Thymus (tissue), 11 donors: Measurements from ENCODE around the gene ADK. TPM values are rescaled to one million over a fixed set of nuclear protein-coding genes. Genes with fewer than 3 reads are reported as not detected.
A peak's percentile ranks its signal among the peaks of the same experiment; 100 is the strongest.

ENCODE experiments used
- DNase-seq, 9 donors: peaks; one replicate each; pipeline ENCODE4 v3.0.0-alpha.2; 2013; ENCODE audit warnings: low spot score in 9 of 9, low read depth in 6 of 9, missing footprints in 1 of 9
- H3K27ac ChIP-seq, 2 donors: one replicate each; pipeline ENCODE4 v1.5.1; 2013; ENCODE audit warnings: control low read depth in 1 of 2, low read depth in 1 of 2, low read length in 1 of 2, mild to moderate bottlenecking in 1 of 2, moderate library complexity in 1 of 2
- H3K27me3 ChIP-seq, 2 donors: one replicate each; pipeline ENCODE4 v1.5.1; 2013; ENCODE audit warnings: low read length in 1 of 2; ENCODE audit not compliant: control insufficient read depth in 2 of 2, insufficient read depth in 1 of 2
- H3K36me3 ChIP-seq, 2 donors: one replicate each; pipeline ENCODE4 v1.5.1; 2013; ENCODE audit warnings: low read length in 1 of 2, mild to moderate bottlenecking in 1 of 2, moderate library complexity in 1 of 2; ENCODE audit not compliant: control insufficient read depth in 2 of 2, insufficient read depth in 2 of 2
- H3K4me1 ChIP-seq, 2 donors: one replicate each; pipeline ENCODE4 v1.5.1; 2013; ENCODE audit warnings: low read length in 2 of 2; ENCODE audit not compliant: control insufficient read depth in 2 of 2, insufficient read depth in 2 of 2
- H3K4me3 ChIP-seq, 2 donors: one replicate each; pipeline ENCODE4 v1.5.1; 2013; ENCODE audit warnings: low read length in 2 of 2, control low read depth in 1 of 2, mild to moderate bottlenecking in 1 of 2
- H3K9me3 ChIP-seq, 2 donors: one replicate each; pipeline ENCODE4 v1.5.1; 2013; ENCODE audit warnings: low read length in 1 of 2, mild to moderate bottlenecking in 1 of 2; ENCODE audit not compliant: control insufficient read depth in 2 of 2, insufficient read depth in 1 of 2
- WGBS: extraction: QIAGEN DNeasy Blood & Tissue Kit; methylation state at CpG from one replicate; pipeline ENCODE4 v1.1.7; 2013; 5-methylcytosine and 5-hydroxymethylcytosine counted together
- polyA plus RNA-seq: library from polyadenylated mRNA; stranded (reverse); fragments of 200-250 nt; gene quantifications from one replicate; pipeline ENCODE4 v1.2.3, GENCODE V29; 2013
- total RNA-seq: library from RNA; stranded (reverse); fragments of 120-200 nt; gene quantifications from one replicate; pipeline ENCODE4 v1.2.4, GENCODE V29; 2013
- donor health status: healthy.

ADK gene
- total and polyA plus RNA-seq, 2 donors: 32.0 to 33.2 TPM

GRCh38 chr10:74585231-74586087 lies 434.4 kb downstream of the ADK start:
- Histone ChIP-seq H3K4me1 (peaks cover 14 to 31% of the 10 kb centered on the region in 2 donors), H3K4me3 (peak overlapping the region; percentile 24 to 34), H3K27ac (peak overlapping the region; percentile 62 to 97), H3K9me3 (no peaks in the 10 kb centered on the region), H3K27me3 (no peaks in the 10 kb centered on the region), H3K36me3 (no peaks in the 10 kb centered on the region)
- 7% methylated on average over 8 of the region's 8 CpGs for WGBS
- DNase-seq: peak in 8 of 9 donors; percentile 34 to 81 (median 56)

- H3K4me3 ChIP-seq: peak overlapping the region; percentile 24 to 34
- H3K27ac ChIP-seq: peak overlapping the region; percentile 62 to 97
- H3K4me1 ChIP-seq: peaks cover 14 to 31% of the 10 kb centered on the region in 2 donors
Measured at GRCh38 chr10:74586088-74586585, 435.1 kb downstream of the ADK start.

GRCh38 chr10:74587109-74587854 lies 436.3 kb downstream of the ADK start:
- no peaks in the 10 kb centered on the region for H3K36me3 ChIP-seq
- no peaks in the 10 kb centered on the region for H3K9me3 ChIP-seq
- H3K27ac ChIP-seq: peak overlapping the region; percentile 62 to 97
- DNase-seq: peak in 1 of 9 donors; percentile 46
- H3K27me3 ChIP-seq: no peaks in the 10 kb centered on the region
- H3K4me1 ChIP-seq: peaks cover 14 to 31% of the 10 kb centered on the region in 2 donors
- WGBS: 89% methylated on average over 3 of the region's 3 CpGs
- no peak overlapping the region for H3K4me3 ChIP-seq

More at GRCh38 chr10:74586088-74586585, 435.1 kb downstream of the ADK start:
- Histone ChIP-seq H3K9me3 (no peaks in the 10 kb centered on the region), H3K36me3 (no peaks in the 10 kb centered on the region), H3K27me3 (no peaks in the 10 kb centered on the region)
- 1% methylated on average over 1 of the region's 1 CpG for WGBS
- peak; percentile 52 to 90 (median 77) for DNase-seq

- WGBS: 8% methylated on average over 6 of the region's 6 CpGs
- DNase-seq: peak; percentile 78 to 97 (median 90)
- Histone ChIP-seq H3K9me3 (no peaks in the 10 kb centered on the region), H3K4me3 (no peak overlapping the region), H3K27ac (peak overlapping the region; percentile 52 to 74), H3K27me3 (no peaks in the 10 kb centered on the region), H3K36me3 (no peaks in the 10 kb centered on the region), H3K4me1 (peaks cover 14 to 28% of the 10 kb centered on the region in 2 donors)
Measured at GRCh38 chr10:74589226-74589673, 438.2 kb downstream of the ADK start.

- Histone ChIP-seq H3K4me3 (no peak overlapping the region), H3K36me3 (no peaks in the 10 kb centered on the region), H3K9me3 (no peaks in the 10 kb centered on the region), H3K4me1 (peaks cover 14 to 25% of the 10 kb centered on the region in 2 donors), H3K27ac (peak overlapping the region in 1 of 2 donors; percentile 74), H3K27me3 (no peaks in the 10 kb centered on the region)
- DNase-seq: no peak
- 72% methylated on average over 2 of the region's 2 CpGs for WGBS
Measured at GRCh38 chr10:74589851-74590250, 438.8 kb downstream of the ADK start.

- no peak overlapping the region for H3K4me3 ChIP-seq
- no peak for DNase-seq
- WGBS: 96% methylated on average over 2 of the region's 2 CpGs
- H3K36me3 ChIP-seq: no peaks in the 10 kb centered on the region
- H3K4me1 ChIP-seq: peaks cover 4 to 5% of the 10 kb centered on the region in 2 donors
- H3K27ac ChIP-seq: no peak overlapping the region
- H3K27me3 ChIP-seq: no peaks in the 10 kb centered on the region
- H3K9me3 ChIP-seq: no peaks in the 10 kb centered on the region
Measured at GRCh38 chr10:74593470-74593869, 442.4 kb downstream of the ADK start.

GRCh38 chr10:74596713-74597112 lies 445.7 kb downstream of the ADK start:
- no peaks in the 10 kb centered on the region for H3K9me3 ChIP-seq
- DNase-seq: no peak
- WGBS: 99% methylated on average over 7 of the region's 7 CpGs
- H3K27me3 ChIP-seq: no peaks in the 10 kb centered on the region
- H3K4me1 ChIP-seq: no peaks in the 10 kb centered on the region
- no peak overlapping the region for H3K27ac ChIP-seq
- no peak overlapping the region for H3K4me3 ChIP-seq
- no peaks in the 10 kb centered on the region for H3K36me3 ChIP-seq

GRCh38 chr10:74598891-74599566 lies 448.0 kb downstream of the ADK start:
- DNase-seq: no peak
- Histone ChIP-seq H3K4me3 (no peak overlapping the region), H3K4me1 (no peaks in the 10 kb centered on the region), H3K36me3 (no peaks in the 10 kb centered on the region), H3K27ac (no peak overlapping the region), H3K27me3 (no peaks in the 10 kb centered on the region), H3K9me3 (no peaks in the 10 kb centered on the region)
- 97% methylated on average over 5 of the region's 5 CpGs for WGBS
